ENCODE measurements around the gene DRC1.
"Not testable (repeated sequence)": the region's sequence is repeated elsewhere in the genome, so short reads cannot be mapped to it uniquely, and the experiment has no call there.

The DRC1 gene

GRCh38 chr2:26401739-26402541, at the start of gene DRC1:
DRC1 (plus strand) TSS chr2:26401920; CDS start chr2:26401990, 70 bp downstream.
- in situ Hi-C loops (cut with MboI; ENCODE audit: low sequenced_read_pairs), result no loop called here

GRCh38 chr2:26352892-26353291, 48.8 kb upstream of the DRC1 start:
- in situ Hi-C loops (cut with MboI; ENCODE audit: low sequenced_read_pairs), result no loop called here

- in situ Hi-C loops (cut with MboI; ENCODE audit: low sequenced_read_pairs), result not testable (repeated sequence)
These were observed 47.3 kb upstream of the DRC1 start for GRCh38 chr2:26354469-26354868.

- in situ Hi-C loops (cut with MboI; ENCODE audit: low sequenced_read_pairs), result no loop called here
These were observed 46.4 kb upstream of the DRC1 start for GRCh38 chr2:26355038-26355995.

- in situ Hi-C loops (cut with MboI; ENCODE audit: low sequenced_read_pairs), result no loop called here
These were observed 45.6 kb upstream of the DRC1 start for GRCh38 chr2:26356111-26356510.

- in situ Hi-C loops (cut with MboI; ENCODE audit: low sequenced_read_pairs), result no loop called here
These were observed 44.9 kb upstream of the DRC1 start for GRCh38 chr2:26356771-26357170.

GRCh38 chr2:26359886-26360473, 41.7 kb upstream of the DRC1 start:
- in situ Hi-C loops (cut with MboI; ENCODE audit: low sequenced_read_pairs), result no loop called here

- in situ Hi-C loops (cut with MboI; ENCODE audit: low sequenced_read_pairs), result no loop called here
These were observed 38.4 kb upstream of the DRC1 start for GRCh38 chr2:26363323-26363722.

GRCh38 chr2:26363958-26364357, 37.8 kb upstream of the DRC1 start:
- in situ Hi-C loops (cut with MboI; ENCODE audit: low sequenced_read_pairs), result no loop called here

GRCh38 chr2:26364669-26365068, 37.1 kb upstream of the DRC1 start:
- in situ Hi-C loops (cut with MboI; ENCODE audit: low sequenced_read_pairs), result no loop called here

- in situ Hi-C loops (cut with MboI; ENCODE audit: low sequenced_read_pairs), result no loop called here
These were observed 34.8 kb upstream of the DRC1 start for GRCh38 chr2:26366957-26367356.

GRCh38 chr2:26369664-26370063, 32.1 kb upstream of the DRC1 start:
- in situ Hi-C loops (cut with MboI; ENCODE audit: low sequenced_read_pairs), result not testable (repeated sequence)

GRCh38 chr2:26370909-26371308, 30.8 kb upstream of the DRC1 start:
- in situ Hi-C loops (cut with MboI; ENCODE audit: low sequenced_read_pairs), result not testable (repeated sequence)

- in situ Hi-C loops (cut with MboI; ENCODE audit: low sequenced_read_pairs), result no loop called here
These were observed 24.9 kb upstream of the DRC1 start for GRCh38 chr2:26376799-26377198.

GRCh38 chr2:26380281-26380680, 21.4 kb upstream of the DRC1 start:
- in situ Hi-C loops (cut with MboI; ENCODE audit: low sequenced_read_pairs), result no loop called here

GRCh38 chr2:26382564-26382963, 19.2 kb upstream of the DRC1 start:
- in situ Hi-C loops (cut with MboI; ENCODE audit: low sequenced_read_pairs), result no loop called here

GRCh38 chr2:26384183-26384582, 17.5 kb upstream of the DRC1 start:
- in situ Hi-C loops (cut with MboI; ENCODE audit: low sequenced_read_pairs), result no loop called here

- in situ Hi-C loops (cut with MboI; ENCODE audit: low sequenced_read_pairs), result no loop called here
These were observed 17.1 kb upstream of the DRC1 start for GRCh38 chr2:26384597-26384996.

- in situ Hi-C loops (cut with MboI; ENCODE audit: low sequenced_read_pairs), result no loop called here
These were observed 14.5 kb upstream of the DRC1 start for GRCh38 chr2:26387189-26387588.

- in situ Hi-C loops (cut with MboI; ENCODE audit: low sequenced_read_pairs), result no loop called here
These were observed 7.0 kb upstream of the DRC1 start for GRCh38 chr2:26394694-26395093.

- in situ Hi-C loops (cut with MboI; ENCODE audit: low sequenced_read_pairs), result no loop called here
These were observed 6.3 kb upstream of the DRC1 start for GRCh38 chr2:26395394-26395793.

Measured in HL-60/S4 treated with phorbol 12-myristate 13-acetate at 8.2 ng/mL for 4 days and 3 days (cell line).